ENCODE data around the gene WWOX.

DNA sequence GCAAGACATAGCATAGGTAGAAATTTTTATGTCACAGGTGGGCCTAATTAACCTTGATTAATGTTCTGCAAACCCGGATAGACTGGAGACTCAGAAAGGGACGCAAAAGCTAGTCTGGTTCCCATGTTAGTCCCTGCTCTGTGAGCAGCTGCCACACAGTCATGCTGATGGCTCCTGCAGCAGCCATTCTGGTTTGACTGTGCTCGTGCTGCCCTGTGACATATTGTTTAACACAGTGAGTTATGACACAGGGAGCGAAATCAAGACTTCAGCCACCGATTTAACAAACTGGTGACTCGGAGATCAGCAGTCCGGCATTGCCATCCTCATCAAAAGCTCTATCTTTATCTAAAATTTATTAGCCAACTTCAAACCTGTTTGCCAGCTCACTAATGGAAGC is 169.8 kb downstream of the WWOX start:
- no peak for TF ChIP-seq POLR2A (IDR thresholded peaks at IDR 0.05)
- TF ChIP-seq, protein P1, sequence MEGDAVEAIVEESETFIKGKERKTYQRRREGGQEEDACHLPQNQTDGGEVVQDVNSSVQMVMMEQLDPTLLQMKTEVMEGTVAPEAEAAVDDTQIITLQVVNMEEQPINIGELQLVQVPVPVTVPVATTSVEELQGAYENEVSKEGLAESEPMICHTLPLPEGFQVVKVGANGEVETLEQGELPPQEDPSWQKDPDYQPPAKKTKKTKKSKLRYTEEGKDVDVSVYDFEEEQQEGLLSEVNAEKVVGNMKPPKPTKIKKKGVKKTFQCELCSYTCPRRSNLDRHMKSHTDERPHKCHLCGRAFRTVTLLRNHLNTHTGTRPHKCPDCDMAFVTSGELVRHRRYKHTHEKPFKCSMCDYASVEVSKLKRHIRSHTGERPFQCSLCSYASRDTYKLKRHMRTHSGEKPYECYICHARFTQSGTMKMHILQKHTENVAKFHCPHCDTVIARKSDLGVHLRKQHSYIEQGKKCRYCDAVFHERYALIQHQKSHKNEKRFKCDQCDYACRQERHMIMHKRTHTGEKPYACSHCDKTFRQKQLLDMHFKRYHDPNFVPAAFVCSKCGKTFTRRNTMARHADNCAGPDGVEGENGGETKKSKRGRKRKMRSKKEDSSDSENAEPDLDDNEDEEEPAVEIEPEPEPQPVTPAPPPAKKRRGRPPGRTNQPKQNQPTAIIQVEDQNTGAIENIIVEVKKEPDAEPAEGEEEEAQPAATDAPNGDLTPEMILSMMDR (IDR thresholded peaks at IDR 0.05): no peak

Measured in thyroid gland (tissue), 4 donors.